ENCODE results near the gene COL5A1.

COL5A1 gene

GRCh38 chr9:134626571-134627416 is 14.8 kb upstream of the COL5A1 start:
- no peak for DNase-seq

GRCh38 chr9:134627417-134628353 is 13.9 kb upstream of the COL5A1 start:
- no peak for DNase-seq

GRCh38 chr9:134628354-134628736 is 13.3 kb upstream of the COL5A1 start:
- DNase-seq, result no peak

GRCh38 chr9:134629061-134629585 is 12.5 kb upstream of the COL5A1 start:
- no peak for DNase-seq

- no peak for DNase-seq
Observed at GRCh38 chr9:134629586-134630392, 11.8 kb upstream of the COL5A1 start.

- DNase-seq, result no peak
Observed at GRCh38 chr9:134630393-134630790, 11.2 kb upstream of the COL5A1 start.

GRCh38 chr9:134630861-134631260 is 10.7 kb upstream of the COL5A1 start:
- no peak for DNase-seq

- DNase-seq, result no peak
Observed at GRCh38 chr9:134631881-134632280, 9.7 kb upstream of the COL5A1 start.

- no peak for DNase-seq
Observed at GRCh38 chr9:134632329-134632728, 9.3 kb upstream of the COL5A1 start.

- DNase-seq, result no peak
Observed at GRCh38 chr9:134633362-134634142, 8.1 kb upstream of the COL5A1 start.

- DNase-seq, result no peak
Observed at GRCh38 chr9:134634176-134634575, 7.4 kb upstream of the COL5A1 start.

- no peak for DNase-seq
Observed at GRCh38 chr9:134634667-134635230, 6.9 kb upstream of the COL5A1 start.

- DNase-seq, result no peak
Observed at GRCh38 chr9:134635351-134636148, 6.1 kb upstream of the COL5A1 start.

- no peak for DNase-seq
Observed at GRCh38 chr9:134636149-134636507, 5.5 kb upstream of the COL5A1 start.

GRCh38 chr9:134637241-134637640 is 4.4 kb upstream of the COL5A1 start:
- no peak for DNase-seq

- no peak for DNase-seq
Observed at GRCh38 chr9:134637696-134638501, 3.7 kb upstream of the COL5A1 start.

GRCh38 chr9:134638502-134639090 is 3.0 kb upstream of the COL5A1 start:
- DNase-seq, result no peak

- DNase-seq, result no peak
Observed at GRCh38 chr9:134639994-134640393, 1.6 kb upstream of the COL5A1 start.

GRCh38 chr9:134640506-134641172 is 964 bp upstream of the COL5A1 start:
- no peak for DNase-seq
